Neural crest cell (in vitro differentiated cells): ENCODE measurements around the gene ECHDC3. TPM values are rescaled to one million over a fixed set of nuclear protein-coding genes. Genes with fewer than 3 reads are reported as not detected.

Experiments
- DNase-seq: peaks from one replicate; pipeline ENCODE4 v3.0.0; 2021; ENCODE audit warnings: low read depth, mixed read lengths, low spot score
- H3K27ac Mint-ChIP-seq: one replicate; pipeline ENCODE4 v1.8.0; 2021; ENCODE audit warnings: mild to moderate bottlenecking, mixed read lengths; ENCODE audit not compliant: unreplicated experiment
- H3K27me3 Mint-ChIP-seq: 2 replicates; pipeline ENCODE4 v1.8.0; 2021; ENCODE audit warnings: low read depth, mild to moderate bottlenecking, mixed read lengths
- H3K36me3 Mint-ChIP-seq: 2 replicates; pipeline ENCODE4 v1.8.0; 2021; ENCODE audit warnings: low read depth, mild to moderate bottlenecking, mixed read lengths
- H3K4me1 Mint-ChIP-seq: 2 replicates; pipeline ENCODE4 v1.8.0; 2021; ENCODE audit warnings: mixed read lengths
- H3K4me3 Mint-ChIP-seq: one replicate; pipeline ENCODE4 v1.8.0; 2021; ENCODE audit warnings: mild to moderate bottlenecking, mixed read lengths
- H3K9me3 Mint-ChIP-seq: 2 replicates; pipeline ENCODE4 v1.8.0; 2021; ENCODE audit warnings: mixed read lengths
- total RNA-seq: library from RNA; stranded (reverse); gene quantifications from 2 replicates; pipeline ENCODE4 v1.2.1, GENCODE V29; 2021
- TF ChIP-seq, protein P1 (sequence below): fragments of 200-600 bp; sonication (generic); conservative IDR thresholded peaks from 2 replicates; pipeline ENCODE4 v1.5.0; 2021; ENCODE audit warnings: antibody characterized with exemption, mild to moderate bottlenecking

The ECHDC3 gene
- total RNA-seq, 1 donor from 2014 or later = 5.3 TPM

DNA sequence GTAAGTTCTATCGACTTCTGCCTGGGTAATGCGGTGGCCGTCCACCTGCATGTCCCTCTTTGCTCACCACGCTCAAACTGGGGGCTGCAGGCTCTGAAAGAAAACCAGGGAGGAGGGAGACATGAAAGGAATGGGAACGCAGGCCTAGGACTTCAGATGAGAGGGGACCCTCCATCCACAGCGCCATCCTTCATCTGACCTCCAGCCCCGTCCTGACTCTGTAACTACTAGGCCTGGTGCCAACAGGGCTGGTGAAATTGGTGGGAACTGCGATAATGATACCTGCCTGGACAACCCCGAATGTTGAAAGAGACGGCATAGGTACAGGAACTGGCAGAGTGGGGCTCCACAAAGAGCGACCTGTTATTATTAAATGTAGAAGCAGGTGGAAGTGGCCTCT is 1.3 kb upstream of the ECHDC3 start:
- no peaks in the 10 kb centered on the region for H3K27me3 Mint-ChIP-seq
- H3K36me3 Mint-ChIP-seq = peaks cover 10% of the 10 kb centered on the region
- peaks cover 6% of the 10 kb centered on the region for H3K9me3 Mint-ChIP-seq
- H3K4me1 Mint-ChIP-seq = peaks cover 22% of the 10 kb centered on the region
- TF ChIP-seq, protein P1, sequence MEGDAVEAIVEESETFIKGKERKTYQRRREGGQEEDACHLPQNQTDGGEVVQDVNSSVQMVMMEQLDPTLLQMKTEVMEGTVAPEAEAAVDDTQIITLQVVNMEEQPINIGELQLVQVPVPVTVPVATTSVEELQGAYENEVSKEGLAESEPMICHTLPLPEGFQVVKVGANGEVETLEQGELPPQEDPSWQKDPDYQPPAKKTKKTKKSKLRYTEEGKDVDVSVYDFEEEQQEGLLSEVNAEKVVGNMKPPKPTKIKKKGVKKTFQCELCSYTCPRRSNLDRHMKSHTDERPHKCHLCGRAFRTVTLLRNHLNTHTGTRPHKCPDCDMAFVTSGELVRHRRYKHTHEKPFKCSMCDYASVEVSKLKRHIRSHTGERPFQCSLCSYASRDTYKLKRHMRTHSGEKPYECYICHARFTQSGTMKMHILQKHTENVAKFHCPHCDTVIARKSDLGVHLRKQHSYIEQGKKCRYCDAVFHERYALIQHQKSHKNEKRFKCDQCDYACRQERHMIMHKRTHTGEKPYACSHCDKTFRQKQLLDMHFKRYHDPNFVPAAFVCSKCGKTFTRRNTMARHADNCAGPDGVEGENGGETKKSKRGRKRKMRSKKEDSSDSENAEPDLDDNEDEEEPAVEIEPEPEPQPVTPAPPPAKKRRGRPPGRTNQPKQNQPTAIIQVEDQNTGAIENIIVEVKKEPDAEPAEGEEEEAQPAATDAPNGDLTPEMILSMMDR = no peak
- no peak overlapping the region for H3K27ac Mint-ChIP-seq
- DNase-seq = no peak
- H3K4me3 Mint-ChIP-seq = peak overlapping the region; percentile 14

DNA sequence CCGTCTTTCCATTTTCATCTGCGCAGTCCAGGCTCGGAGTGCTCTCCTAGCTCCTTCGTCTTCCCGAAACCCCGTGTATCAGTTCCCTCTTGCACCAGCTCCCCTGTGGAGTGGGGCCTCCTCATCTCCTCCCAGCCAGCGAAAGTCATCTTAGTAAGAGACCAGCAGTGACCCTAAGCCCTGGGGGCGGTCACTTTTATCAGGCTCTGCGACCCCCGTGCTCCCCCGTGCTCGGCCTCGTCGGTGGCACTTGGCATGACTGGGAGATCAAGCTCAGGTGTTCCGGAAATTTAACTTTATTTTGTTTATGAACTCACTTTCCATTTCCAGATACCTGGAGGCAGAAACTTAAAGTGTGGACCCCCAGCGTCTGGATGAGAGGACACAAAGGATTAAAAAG is 574 bp upstream of the ECHDC3 start:
- TF ChIP-seq, protein P1 = no peak
- Mint-ChIP-seq H3K27me3 (no peaks in the 10 kb centered on the region), H3K36me3 (peaks cover 10% of the 10 kb centered on the region), H3K9me3 (peaks cover 6% of the 10 kb centered on the region), H3K4me1 (peaks cover 22% of the 10 kb centered on the region), H3K4me3 (peak overlapping the region; percentile 14), H3K27ac (peak overlapping the region; percentile 37)
- DNase-seq = no peak

DNA sequence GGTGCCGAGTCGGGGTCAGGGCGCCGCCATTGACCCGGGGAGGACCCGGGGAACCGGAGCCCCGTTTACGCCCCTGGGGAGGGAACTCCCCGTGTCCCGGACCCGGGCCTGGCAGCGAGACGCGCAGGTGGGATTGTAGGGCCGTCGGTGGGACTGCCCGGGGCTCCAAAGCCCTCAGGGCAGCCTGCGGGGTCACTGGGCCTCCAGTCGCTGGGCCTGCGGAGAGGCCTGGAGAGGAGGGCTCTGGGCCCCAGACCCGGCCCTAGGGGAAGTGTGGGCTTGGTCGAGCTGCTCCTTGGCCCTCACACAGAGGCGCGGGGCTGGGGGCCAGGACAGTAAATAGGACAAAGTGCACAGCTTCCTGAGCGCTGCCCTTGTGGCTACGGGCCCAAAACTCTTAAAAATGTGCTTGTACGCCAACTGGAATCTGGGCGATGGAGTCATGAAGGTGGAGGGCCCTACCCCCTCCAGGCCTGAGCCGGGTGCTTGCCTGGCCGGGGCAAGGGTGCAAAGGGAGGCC is 657 bp downstream of the ECHDC3 start:
- Mint-ChIP-seq H3K36me3 (peaks cover 8% of the 10 kb centered on the region), H3K27me3 (no peaks in the 10 kb centered on the region), H3K9me3 (peaks cover 5% of the 10 kb centered on the region), H3K27ac (no peak overlapping the region), H3K4me1 (peaks cover 14% of the 10 kb centered on the region), H3K4me3 (peak overlapping the region; percentile 51)
- no peak for DNase-seq
- TF ChIP-seq, protein P1 = no peak

DNA sequence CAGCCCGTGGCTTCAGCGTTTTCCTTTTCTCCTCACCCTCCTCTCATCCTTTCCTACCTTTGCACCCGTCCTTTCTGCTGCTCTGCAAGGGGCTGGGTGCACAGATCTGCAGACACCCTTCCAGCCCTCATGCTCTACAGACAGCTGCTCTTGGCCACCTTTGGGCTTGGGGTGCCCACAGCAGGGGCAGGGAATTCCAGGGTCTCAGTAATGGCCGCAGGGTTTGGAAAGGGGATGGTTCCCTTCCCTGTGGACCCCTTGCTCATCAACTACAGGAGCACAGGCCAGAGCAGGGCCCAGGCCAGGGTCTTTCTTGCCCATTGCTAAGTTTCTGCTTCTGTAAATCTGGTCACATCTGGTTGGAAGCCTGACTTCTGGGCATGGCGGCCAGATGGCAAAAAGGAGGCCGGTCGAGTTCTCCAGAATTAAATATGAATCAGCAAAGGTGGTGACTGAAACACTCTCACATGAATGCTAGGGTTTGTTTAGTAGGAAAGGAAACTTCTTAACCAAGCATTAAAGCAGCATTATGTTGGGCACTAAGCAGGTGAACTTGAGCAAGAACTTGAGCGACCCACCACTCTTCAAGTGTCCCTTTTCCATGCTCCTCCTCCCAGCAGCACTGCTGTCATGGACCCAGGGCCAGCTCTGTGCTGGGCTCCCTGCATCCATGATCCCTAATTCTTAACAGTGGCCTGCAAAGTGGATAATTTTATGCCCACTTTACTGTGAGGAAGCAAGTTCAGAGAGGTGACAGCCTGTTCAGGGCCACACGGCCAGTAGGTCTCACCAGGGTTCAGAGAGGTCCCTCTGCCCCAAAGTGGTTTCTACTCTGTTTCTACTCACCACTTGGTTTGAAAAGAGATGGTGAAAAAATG is 1.5 kb downstream of the ECHDC3 start:
- no peak for DNase-seq
- TF ChIP-seq, protein P1 = no peak
- H3K27me3 Mint-ChIP-seq = no peaks in the 10 kb centered on the region
- H3K36me3 Mint-ChIP-seq = peaks cover 5% of the 10 kb centered on the region
- H3K9me3 Mint-ChIP-seq = peaks cover 3% of the 10 kb centered on the region
- H3K27ac Mint-ChIP-seq = no peak overlapping the region
- peaks cover 10% of the 10 kb centered on the region for H3K4me1 Mint-ChIP-seq
- H3K4me3 Mint-ChIP-seq = peak overlapping the region; percentile 51

DNA sequence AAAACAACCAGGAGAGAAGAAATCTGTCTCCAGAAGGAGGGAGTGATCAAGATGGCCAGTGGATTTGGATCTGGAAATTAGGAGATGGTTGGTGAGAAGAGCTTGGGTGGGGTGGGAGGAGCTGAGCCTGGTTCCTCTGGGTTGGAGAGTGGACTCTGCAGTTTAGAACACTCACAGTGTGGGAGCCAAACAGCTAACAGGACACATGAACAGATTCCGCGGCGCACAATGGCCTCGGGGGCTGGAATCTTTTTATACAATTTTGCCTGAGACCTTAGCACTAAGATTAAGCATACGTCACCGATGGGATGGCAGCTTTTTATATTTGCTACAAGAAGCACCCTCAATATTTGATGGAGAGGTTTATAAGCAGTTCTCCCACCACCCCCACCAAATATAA is 2.9 kb downstream of the ECHDC3 start:
- peaks cover 3% of the 10 kb centered on the region for H3K9me3 Mint-ChIP-seq
- peaks cover 10% of the 10 kb centered on the region for H3K4me1 Mint-ChIP-seq
- TF ChIP-seq, protein P1 = no peak
- no peak for DNase-seq
- peak overlapping the region; percentile 10 for H3K27ac Mint-ChIP-seq
- peaks cover 5% of the 10 kb centered on the region for H3K36me3 Mint-ChIP-seq
- H3K27me3 Mint-ChIP-seq = no peaks in the 10 kb centered on the region
- H3K4me3 Mint-ChIP-seq = peak overlapping the region; percentile 26
